AG09319 (cell line): ENCODE data around the gene CNTNAP2.

Source experiments
- DNase-seq: peaks from one replicate; pipeline ENCODE4 v3.0.0-alpha.2; 2010; ENCODE audit warnings: low read depth; ENCODE audit errors: extremely low read depth
- TF ChIP-seq, protein P1 (sequence below): IDR thresholded peaks from 2 replicates; pipeline ENCODE4 v1.5.1; 2011; ENCODE audit warnings: low read depth, mild to moderate bottlenecking, inconsistent platforms, low read length, moderate library complexity

Gene CNTNAP2

GRCh38 chr7:147968046-147968610 lies 1851.5 kb downstream of the CNTNAP2 start:
- TF ChIP-seq, protein P1, sequence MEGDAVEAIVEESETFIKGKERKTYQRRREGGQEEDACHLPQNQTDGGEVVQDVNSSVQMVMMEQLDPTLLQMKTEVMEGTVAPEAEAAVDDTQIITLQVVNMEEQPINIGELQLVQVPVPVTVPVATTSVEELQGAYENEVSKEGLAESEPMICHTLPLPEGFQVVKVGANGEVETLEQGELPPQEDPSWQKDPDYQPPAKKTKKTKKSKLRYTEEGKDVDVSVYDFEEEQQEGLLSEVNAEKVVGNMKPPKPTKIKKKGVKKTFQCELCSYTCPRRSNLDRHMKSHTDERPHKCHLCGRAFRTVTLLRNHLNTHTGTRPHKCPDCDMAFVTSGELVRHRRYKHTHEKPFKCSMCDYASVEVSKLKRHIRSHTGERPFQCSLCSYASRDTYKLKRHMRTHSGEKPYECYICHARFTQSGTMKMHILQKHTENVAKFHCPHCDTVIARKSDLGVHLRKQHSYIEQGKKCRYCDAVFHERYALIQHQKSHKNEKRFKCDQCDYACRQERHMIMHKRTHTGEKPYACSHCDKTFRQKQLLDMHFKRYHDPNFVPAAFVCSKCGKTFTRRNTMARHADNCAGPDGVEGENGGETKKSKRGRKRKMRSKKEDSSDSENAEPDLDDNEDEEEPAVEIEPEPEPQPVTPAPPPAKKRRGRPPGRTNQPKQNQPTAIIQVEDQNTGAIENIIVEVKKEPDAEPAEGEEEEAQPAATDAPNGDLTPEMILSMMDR = no peak
- DNase-seq = no peak

DNA sequence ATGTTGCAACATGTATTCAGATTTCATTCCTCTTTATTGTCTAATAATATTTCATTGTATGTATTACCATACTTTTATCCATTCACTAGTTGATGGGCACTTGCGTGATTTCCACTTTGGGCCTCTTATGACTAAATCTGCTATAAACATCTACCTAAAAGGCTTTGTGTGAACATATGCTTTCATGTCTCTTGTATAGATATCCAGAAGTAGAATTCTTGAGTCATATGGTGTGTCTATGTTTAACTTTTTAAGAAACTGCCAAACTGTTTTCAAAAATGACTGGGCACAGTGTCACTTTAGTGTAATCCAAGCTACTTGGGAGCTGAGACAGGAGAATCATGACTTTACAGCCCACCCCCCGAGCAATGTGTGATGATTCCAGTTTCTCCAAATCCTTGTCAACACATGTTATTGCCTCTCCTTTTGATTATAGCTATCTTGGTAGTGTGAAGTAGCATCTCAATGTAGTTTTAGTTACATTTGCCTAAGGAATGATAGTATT lies 1855.1 kb downstream of the CNTNAP2 start:
- no peak for DNase-seq
- TF ChIP-seq, protein P1 = no peak

DNA sequence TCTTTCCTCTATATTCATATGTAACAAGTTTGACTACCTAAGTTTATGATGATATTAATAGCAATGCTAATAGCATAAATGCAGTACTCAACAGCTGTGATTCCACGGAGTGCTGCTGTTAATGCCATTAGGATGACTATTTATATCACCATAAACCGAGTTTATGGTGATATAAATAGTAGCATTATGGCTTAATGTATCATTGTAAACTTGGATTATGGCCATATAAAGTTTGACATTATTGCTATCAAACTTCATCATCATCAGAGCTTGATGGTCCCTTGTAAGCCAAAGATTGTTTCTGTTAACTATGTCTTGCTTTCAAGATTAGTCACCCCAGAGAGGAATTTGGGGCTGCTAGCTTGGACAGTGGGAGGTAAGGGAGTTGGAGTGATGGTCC lies 1861.6 kb downstream of the CNTNAP2 start:
- TF ChIP-seq, protein P1 = no peak
- DNase-seq = no peak

GRCh38 chr7:147978651-147979050 lies 1862.0 kb downstream of the CNTNAP2 start:
- no peak for DNase-seq
- TF ChIP-seq, protein P1 = no peak

GRCh38 chr7:147980826-147981813 lies 1864.5 kb downstream of the CNTNAP2 start:
- no peak for DNase-seq
- TF ChIP-seq, protein P1 = no peak

- no peak for DNase-seq
- TF ChIP-seq, protein P1 = no peak
Measured at GRCh38 chr7:147982307-147982706, 1865.7 kb downstream of the CNTNAP2 start.

DNA sequence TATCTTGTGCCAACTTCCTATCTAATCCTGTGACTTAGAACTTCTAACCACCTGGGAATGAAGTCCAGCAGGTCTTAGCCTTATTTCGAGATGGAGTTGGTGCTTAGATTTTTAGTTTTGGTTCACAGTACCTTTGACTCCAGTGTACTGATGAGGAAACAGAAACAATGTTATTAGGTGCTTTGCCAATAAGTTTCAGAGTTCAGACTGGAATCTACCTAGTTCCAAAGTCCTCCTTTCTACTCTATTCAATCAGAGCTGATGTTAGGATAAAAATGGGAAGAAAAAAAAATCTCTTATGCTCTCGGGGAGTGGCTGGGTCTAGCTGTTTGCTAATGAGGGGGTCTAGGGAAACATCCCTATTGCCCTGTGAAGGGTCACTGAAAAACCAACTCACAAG lies 1867.7 kb downstream of the CNTNAP2 start:
- DNase-seq = no peak
- TF ChIP-seq, protein P1 = no peak
